NOMO-1 treated with dmso at 0.1 percent for 144 hours (cell line): ENCODE data around the gene IER2.

ENCODE experiments used
- DNase-seq: peaks from one replicate; lab custom pipeline; 2025; ENCODE audit not compliant: unreplicated experiment; lab: John Stamatoyannopoulos, UW

Gene IER2, protein sequence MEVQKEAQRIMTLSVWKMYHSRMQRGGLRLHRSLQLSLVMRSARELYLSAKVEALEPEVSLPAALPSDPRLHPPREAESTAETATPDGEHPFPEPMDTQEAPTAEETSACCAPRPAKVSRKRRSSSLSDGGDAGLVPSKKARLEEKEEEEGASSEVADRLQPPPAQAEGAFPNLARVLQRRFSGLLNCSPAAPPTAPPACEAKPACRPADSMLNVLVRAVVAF

GRCh38 chr19:13150187-13150930, at the start of gene IER2, which contains the start of gene STX10:
IER2 (plus strand) TSS chr19:13150411; CDS start chr19:13153187, 2,776 bp downstream.
STX10 (minus strand) TSS chr19:13150375; CDS start chr19:13150173, 202 bp downstream.
- peak; percentile 94 for DNase-seq

GRCh38 chr19:13100841-13101589, 49.2 kb upstream of the IER2 start:
- DNase-seq, result no peak

GRCh38 chr19:13101590-13102415, 48.4 kb upstream of the IER2 start:
- no peak for DNase-seq

GRCh38 chr19:13102416-13102665, 47.9 kb upstream of the IER2 start:
- DNase-seq, result no peak

DNA sequence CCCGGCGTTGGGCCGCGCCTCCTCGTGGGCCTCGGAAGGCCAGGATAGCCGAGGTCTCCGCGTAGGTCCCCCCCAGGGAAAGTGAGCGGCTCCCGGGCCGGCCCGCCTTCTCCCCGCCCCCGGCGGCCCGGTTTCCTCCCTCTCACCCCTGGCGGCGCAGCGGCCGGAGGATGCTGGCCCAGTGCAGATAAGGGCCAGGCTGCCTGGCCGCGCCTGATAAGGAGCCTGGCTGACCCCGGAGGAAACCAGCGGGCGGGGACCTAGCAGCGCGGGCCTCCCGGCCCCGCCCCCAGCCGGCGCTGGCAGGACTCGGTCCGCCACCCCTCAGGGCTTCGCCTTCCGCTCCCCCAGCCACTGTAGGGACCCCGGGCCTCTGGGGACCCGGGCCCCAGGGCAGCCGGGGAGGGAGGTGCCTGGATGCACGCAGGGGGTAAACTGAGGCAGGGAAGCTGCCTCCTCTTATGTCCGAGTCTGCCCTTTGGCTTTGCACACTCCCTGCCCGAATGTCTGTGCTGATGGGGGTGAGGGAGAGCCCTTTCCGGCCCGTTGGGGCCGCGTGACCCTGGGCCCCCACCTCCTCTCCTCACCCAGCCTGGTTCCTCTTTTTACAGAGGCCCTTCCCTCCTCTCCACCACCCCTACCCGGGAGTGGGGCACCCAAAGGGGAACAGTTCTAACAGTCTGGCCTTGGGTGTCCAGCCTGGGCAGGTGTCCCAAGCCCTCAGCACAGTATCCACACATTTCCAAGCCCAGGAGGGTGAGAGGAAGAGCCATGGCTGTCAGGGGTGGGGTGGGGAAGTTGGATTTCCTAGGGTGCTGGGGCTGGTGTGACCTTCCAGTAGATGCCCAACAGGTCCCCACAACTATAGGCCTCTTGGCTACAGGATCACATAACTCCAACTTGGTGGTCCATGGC, 47.3 kb upstream of the IER2 start, which contains the start of gene LYL1:
Gene LYL1, minus strand, starts transcription at position 193 of the 915 bp plus-strand sequence. CDS start 1,687 bp downstream, outside the sequence.
- DNase-seq, result peak; percentile 96

GRCh38 chr19:13103581-13104359, 46.4 kb upstream of the IER2 start:
- no peak for DNase-seq

DNA sequence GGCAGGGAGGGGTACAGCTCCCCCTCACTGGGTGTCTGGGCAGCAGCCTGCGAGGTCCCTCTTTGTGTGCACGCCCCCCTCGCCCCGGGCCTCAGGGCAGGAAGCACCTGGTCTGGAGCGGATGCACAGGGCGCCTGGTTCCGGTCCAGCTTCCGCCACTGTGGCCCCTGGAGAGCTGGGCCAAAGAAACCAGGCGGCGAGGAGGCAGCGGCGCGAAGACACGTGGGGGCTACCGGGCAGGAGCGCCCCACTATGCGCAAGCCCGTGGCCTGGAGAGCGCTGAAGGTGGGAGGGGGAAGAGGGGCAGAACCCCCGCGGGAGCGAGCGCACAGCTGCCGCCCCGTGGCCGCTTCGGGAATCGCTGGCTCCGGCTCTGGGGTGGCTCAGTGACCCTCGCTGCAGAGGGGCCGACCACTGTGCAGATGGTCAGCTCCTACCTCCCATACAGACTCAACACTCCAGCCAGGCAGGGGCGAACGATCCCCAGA, 45.8 kb upstream of the IER2 start:
- DNase-seq, result peak; percentile 83

DNA sequence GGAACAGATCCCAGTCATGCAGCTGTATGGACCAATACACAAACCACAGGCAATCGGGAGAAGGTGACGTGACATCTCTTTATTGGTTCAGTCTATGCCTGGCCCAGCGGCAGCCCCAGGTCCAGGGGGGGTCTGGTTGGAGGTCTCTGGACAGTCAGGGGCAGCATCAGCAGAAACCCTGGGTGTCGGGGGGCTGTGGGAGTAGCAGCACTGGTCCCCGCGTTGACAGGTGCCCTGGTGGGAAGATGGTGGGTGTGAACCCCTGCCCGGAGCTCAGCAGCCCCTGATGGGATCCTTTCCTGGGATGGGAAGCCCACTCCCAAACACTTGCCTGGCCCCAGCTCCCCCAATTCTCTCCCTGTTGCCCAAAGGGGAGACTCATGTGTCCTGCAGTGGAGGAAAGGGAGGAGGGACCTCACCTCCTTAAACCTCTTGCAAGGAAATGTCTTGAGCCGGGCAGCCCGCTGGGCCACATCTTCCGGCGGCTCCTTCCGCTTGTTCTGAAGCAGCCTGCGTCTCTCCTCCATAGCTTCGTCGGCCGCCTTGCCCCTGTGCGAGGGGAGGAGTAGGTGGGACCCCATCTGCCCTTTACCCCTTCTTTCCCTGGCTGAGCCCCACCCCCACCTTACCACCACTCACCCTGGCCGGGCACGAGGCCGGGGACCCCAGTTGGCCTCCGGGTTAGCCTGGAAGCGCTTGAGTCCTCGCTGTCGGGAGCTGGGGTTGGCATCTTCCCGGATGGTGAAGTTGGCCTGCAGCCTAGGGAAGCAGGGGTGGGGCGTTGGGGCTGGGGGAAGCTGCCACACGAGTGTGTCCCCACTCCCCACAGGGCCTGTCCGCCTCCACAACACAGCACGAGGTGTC, 45.1 kb upstream of the IER2 start:
- no peak for DNase-seq

GRCh38 chr19:13109361-13110098, 40.7 kb upstream of the IER2 start:
- DNase-seq, result no peak

DNA sequence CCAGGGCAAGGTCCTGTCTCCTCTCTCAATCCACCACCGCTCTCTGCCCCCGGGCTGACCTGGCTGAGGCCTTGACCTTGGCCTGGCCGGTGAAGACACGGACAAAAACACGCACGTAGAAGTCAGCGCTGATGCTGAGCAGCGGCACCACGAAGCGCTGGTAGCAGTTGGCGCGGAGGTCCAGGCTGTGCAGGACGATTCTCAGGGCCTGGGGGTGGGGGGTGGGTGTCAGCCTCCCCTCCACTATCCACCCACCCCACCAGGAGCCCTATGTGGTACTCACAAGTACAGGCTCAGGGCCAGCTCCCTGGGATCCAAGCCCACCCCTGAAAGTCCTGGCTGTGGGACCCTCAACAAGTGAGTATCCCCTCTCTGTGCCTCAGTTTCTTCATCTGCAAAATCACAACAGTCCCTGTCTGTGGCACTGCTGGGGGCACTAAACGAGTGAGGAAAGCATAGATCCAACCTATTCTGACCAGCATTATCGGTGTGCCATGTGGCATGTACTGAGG, 40.1 kb upstream of the IER2 start:
- no peak for DNase-seq

DNA sequence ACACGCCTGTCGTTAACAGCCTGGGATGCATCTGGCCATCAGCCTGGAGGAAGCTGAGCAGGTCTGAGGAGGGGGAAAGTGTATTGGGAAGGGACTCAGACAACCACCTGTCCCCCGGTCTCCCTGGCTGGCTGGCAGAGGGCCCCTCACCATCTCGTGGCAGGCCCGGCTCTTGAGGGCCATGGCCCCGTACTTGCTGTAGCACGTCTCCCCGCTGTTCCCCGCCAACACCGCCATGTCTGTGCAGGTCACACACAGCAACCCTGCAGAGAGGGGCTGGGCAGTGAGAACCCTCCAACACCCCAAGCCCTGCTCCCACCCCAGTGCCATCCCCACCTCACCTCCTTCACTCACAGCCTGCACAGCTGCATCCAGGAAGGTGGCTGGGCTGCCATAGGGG, 37.7 kb upstream of the IER2 start:
- DNase-seq, result no peak

DNA sequence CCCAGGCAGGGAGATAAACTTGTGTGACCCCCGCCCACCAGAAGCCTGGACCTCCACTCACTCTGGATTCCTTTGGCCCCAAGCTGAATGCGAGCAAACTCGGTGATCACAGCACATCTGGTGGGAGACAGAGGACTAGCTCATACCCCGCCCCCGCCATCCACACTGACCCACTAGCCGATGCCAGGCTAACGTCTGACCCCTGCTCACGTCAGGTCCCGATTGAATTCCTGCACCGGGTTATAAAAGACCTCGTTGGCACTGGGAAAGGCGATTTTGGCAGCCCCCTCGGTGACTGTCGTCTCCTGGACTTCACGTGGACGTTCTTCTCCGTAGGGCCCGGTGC, 34.3 kb upstream of the IER2 start:
- no peak for DNase-seq

DNA sequence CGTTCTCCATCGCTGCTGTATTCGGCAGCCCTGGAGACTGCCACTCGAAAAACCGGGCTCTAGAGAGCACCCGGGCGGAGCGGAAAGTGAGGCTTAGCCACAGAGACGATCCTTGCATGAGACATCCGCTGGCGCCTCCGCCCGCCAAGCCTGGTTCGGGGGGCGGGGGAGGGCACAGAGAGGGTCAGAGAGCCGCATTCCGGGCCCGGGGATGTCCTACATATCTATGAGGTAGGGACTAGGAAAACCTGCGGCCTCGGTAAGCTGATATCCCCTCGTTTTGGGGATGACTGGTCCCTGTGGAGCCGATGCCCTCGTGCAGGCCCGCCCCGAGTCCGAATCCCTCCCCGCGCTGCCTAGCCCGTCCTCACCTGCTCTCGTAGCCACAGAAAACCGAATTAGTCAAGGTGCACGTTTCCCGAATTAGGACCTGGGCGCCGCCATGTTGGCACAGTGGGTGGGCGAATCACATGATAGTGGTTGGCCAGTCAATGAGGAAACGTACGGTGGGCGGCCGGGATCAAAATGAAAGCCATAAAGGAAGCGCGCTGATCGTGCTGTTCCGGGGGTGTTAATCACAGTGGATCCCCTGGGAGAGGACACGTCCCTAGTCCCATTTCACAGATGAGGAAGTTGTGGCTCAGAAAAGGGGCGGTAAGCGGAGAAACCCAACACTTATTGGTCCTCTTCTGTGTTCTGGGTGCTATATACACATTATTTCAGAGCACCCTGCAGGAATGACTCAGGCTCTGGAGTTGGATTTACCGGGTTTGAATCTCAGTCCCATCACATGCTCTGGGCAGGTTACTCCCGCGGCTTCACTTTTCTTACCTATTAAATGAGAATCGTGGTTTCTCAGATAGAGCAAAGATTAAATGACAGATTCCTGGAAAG, 33.7 kb upstream of the IER2 start, which contains the start of gene TRMT1:
Gene TRMT1, minus strand, starts transcription at position 459 of the 894 bp plus-strand sequence. Its CDS starts 341 bp downstream, at position 118.
- DNase-seq, result peak; percentile 80

DNA sequence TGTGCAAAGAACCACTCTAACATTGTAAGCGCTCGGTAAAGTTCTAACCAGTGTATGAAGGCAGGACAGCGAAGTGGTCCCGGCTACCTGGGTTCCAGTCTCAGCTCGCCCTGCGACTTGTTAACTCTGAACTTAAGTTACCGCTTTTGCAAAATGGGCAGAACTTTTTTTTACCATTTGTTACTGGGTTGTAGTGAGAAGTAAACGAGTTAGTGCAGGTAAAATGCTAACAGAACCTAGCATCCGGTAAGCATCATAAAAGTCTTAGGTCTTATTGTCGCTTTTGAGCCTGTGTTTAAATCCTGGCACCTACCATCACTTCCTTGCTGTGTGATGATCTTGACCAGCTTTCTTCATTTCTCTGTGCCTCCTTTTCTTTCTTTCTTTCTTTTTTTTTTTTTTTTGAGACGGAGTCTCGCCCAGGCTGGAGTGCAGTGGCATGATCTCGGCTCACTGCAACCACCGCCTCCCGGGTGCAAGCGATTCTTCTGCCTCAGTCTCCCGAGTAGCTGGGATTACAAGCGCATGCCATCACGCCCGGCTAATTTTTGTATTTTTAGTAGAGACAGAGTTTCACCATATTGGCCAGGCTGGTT, 32.9 kb upstream of the IER2 start:
- DNase-seq, result no peak

GRCh38 chr19:13117772-13118423, 32.3 kb upstream of the IER2 start, which contains the start of gene NACC1:
NACC1 (plus strand) TSS chr19:13118264; CDS start chr19:13135208, 16,944 bp downstream.
- DNase-seq, result peak; percentile 88
